GM12878 (cell line): ENCODE measurements around the gene NAA10. TPM values are rescaled to one million over a fixed set of nuclear protein-coding genes. Genes with fewer than 3 reads are reported as not detected.
A peak's percentile ranks its signal among the peaks of the same experiment; 100 is the strongest.

Experiments
- CBX3 ChIP-seq: fragments of 200-600 bp; sonication (generic); IDR thresholded peaks from 2 replicates; pipeline ENCODE4 v1.6.1; 2016; ENCODE audit warnings: low read depth, borderline replicate concordance
- CHD4 ChIP-seq: fragments of 200-600 bp; sonication (generic); IDR thresholded peaks from 2 replicates; pipeline ENCODE4 v1.6.1; 2016; ENCODE audit warnings: mild to moderate bottlenecking
- CREM ChIP-seq: IDR thresholded peaks from 2 replicates; pipeline ENCODE4 v1.6.1; 2014; ENCODE audit warnings: antibody characterized with exemption, low read depth
- ETV6 ChIP-seq, 2 experiments: fragments of 450-650 bp in 1 of 2; IDR thresholded peaks in 1 of 2; conservative IDR thresholded peaks in 1 of 2; 2 replicates each; pipeline ENCODE4 v1.6.1; 2014; ENCODE audit warnings: antibody characterized with exemption in 1 of 2, borderline replicate concordance in 1 of 2, low read depth in 1 of 2, mild to moderate bottlenecking in 1 of 2, moderate library complexity in 1 of 2
- FOXK2 ChIP-seq: fragments of 450-650 bp; IDR thresholded peaks from 2 replicates; pipeline ENCODE4 v1.6.1; 2017; ENCODE audit warnings: mild to moderate bottlenecking, moderate library complexity
- FOXM1 ChIP-seq: IDR thresholded peaks from 2 replicates; pipeline ENCODE4 v1.6.1; 2012; ENCODE audit warnings: low read depth, mild to moderate bottlenecking, inconsistent platforms, low read length, moderate library complexity
- GATAD2B ChIP-seq: fragments of 450-650 bp; conservative IDR thresholded peaks from 2 replicates; pipeline ENCODE4 v1.6.1; 2017; ENCODE audit warnings: low read depth, mild to moderate bottlenecking, moderate library complexity
- MEF2A ChIP-seq: IDR thresholded peaks from 2 replicates; pipeline ENCODE4 v1.6.1; 2011; ENCODE audit warnings: low read depth, mild to moderate bottlenecking, low read length, moderate library complexity; ENCODE audit not compliant: insufficient read depth
- MXI1 ChIP-seq: fragments of 150-350 bp; IDR thresholded peaks from 2 replicates; pipeline ENCODE4 v1.6.1; 2011; ENCODE audit warnings: low read depth, mild to moderate bottlenecking, inconsistent platforms, low read length, improper control_type of control experiment
- NRF1 ChIP-seq: conservative IDR thresholded peaks from 2 replicates; pipeline ENCODE4 v1.6.1; 2011; ENCODE audit warnings: mild to moderate bottlenecking, low read depth, low read length, improper control_type of control experiment
- PML ChIP-seq: IDR thresholded peaks from 2 replicates; pipeline ENCODE4 v1.6.1; 2012; ENCODE audit warnings: low read length, inconsistent platforms
- RAD51 ChIP-seq: fragments of 450-650 bp; IDR thresholded peaks from 2 replicates; pipeline ENCODE4 v1.6.1; 2016; ENCODE audit warnings: moderate library complexity, mild to moderate bottlenecking, inconsistent platforms
- RB1 ChIP-seq: fragments of 450-650 bp; formaldehyde crosslinking; IDR thresholded peaks from 2 replicates; pipeline ENCODE4 v1.6.1; 2017; ENCODE audit warnings: mild to moderate bottlenecking, borderline replicate concordance
- RBBP5 ChIP-seq: fragments of 200-600 bp; sonication (generic); conservative IDR thresholded peaks from 2 replicates; pipeline ENCODE4 v1.6.1; 2016
- RCOR1 ChIP-seq: conservative IDR thresholded peaks from 2 replicates; pipeline ENCODE4 v1.6.1; 2012; ENCODE audit warnings: low read depth, low read length, improper control_type of control experiment
- YY1 ChIP-seq: IDR thresholded peaks from 2 replicates; pipeline ENCODE4 v1.6.1; 2011; ENCODE audit warnings: low read depth, mild to moderate bottlenecking, low read length
- polyA plus RNA-seq, 11 experiments: library from polyadenylated mRNA; depleted of rRNA in 4 of 11; unstranded in 6 of 11; stranded (reverse) in 5 of 11; fragments of >200 nt; fragmentation: Nextera tagmentation in 4 of 11; fragmentation: Illumina TruSeq in 1 of 11; extraction: Ambion mirVana in 4 of 11; extraction: Trizol in 1 of 11; gene quantifications; 1 replicate in 1 of 11; 2 replicates in 10 of 11; pipeline versions ENCODE4 v1.2.1 to v1.2.3, GENCODE V29; 2011 to 2016; ENCODE audit warnings: inconsistent platforms in 2 of 11, missing spikeins in 2 of 11, low read depth in 1 of 11
- total RNA-seq, 4 experiments: library from RNA; depleted of rRNA in 3 of 4; stranded (reverse); fragments of >200 nt in 3 of 4; fragmentation: Illumina TruSeq in 1 of 4; extraction: Trizol in 1 of 4; gene quantifications; 2 replicates each; pipeline versions ENCODE4 v1.2.1 to v1.2.3, GENCODE V29; 2013 to 2021
- TF ChIP-seq, protein P1 (sequence below): fragments of 450-650 bp; IDR thresholded peaks from 2 replicates; pipeline ENCODE4 v1.6.1; 2016; ENCODE audit warnings: mild to moderate bottlenecking, moderate library complexity, borderline replicate concordance
- TF ChIP-seq, protein P2 (sequence below): fragments of 450-650 bp; formaldehyde crosslinking; IDR thresholded peaks from 2 replicates; pipeline ENCODE4 v1.4.0; 2020; ENCODE audit warnings: mild to moderate bottlenecking, moderate library complexity

The NAA10 gene
- total and polyA plus RNA-seq, 10 of the 15 experiments (the other 5 are each of a cell fraction or from before 2014, with no cell fraction given) = 7.9 to 212 (median 98.9) TPM

- TF ChIP-seq, protein P1, sequence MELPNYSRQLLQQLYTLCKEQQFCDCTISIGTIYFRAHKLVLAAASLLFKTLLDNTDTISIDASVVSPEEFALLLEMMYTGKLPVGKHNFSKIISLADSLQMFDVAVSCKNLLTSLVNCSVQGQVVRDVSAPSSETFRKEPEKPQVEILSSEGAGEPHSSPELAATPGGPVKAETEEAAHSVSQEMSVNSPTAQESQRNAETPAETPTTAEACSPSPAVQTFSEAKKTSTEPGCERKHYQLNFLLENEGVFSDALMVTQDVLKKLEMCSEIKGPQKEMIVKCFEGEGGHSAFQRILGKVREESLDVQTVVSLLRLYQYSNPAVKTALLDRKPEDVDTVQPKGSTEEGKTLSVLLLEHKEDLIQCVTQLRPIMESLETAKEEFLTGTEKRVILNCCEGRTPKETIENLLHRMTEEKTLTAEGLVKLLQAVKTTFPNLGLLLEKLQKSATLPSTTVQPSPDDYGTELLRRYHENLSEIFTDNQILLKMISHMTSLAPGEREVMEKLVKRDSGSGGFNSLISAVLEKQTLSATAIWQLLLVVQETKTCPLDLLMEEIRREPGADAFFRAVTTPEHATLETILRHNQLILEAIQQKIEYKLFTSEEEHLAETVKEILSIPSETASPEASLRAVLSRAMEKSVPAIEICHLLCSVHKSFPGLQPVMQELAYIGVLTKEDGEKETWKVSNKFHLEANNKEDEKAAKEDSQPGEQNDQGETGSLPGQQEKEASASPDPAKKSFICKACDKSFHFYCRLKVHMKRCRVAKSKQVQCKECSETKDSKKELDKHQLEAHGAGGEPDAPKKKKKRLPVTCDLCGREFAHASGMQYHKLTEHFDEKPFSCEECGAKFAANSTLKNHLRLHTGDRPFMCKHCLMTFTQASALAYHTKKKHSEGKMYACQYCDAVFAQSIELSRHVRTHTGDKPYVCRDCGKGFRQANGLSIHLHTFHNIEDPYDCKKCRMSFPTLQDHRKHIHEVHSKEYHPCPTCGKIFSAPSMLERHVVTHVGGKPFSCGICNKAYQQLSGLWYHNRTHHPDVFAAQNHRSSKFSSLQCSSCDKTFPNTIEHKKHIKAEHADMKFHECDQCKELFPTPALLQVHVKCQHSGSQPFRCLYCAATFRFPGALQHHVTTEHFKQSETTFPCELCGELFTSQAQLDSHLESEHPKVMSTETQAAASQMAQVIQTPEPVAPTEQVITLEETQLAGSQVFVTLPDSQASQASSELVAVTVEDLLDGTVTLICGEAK = peak; percentile 49; the same call in 1 of the 2 replicates
- TF ChIP-seq RBBP5 (no peak), RCOR1 (no peak), PML (0 out of 2 replicates have a peak, but pooled peaks have one; percentile 46), CREM (no peak), CHD4 (no peak), CBX3 (no peak), RB1 (peak; percentile 26; the same call in 1 of the 2 replicates), NRF1 (peak; percentile 49; the same call in 1 of the 2 replicates), MEF2A (no peak), FOXK2 (no peak), ETV6 (conservative IDR thresholded peaks at IDR 0.05 in 1 of 2, IDR thresholded peaks at IDR 0.05 in 1 of 2; ENCODE audit: borderline replicate concordance in 1 of 2, low read depth in 1 of 2) (no peak), FOXM1 (no peak), MXI1 (peak; percentile 74), RAD51 (peak; percentile 79; the same call in 1 of the 2 replicates), GATAD2B (0 out of 2 replicates have a peak, but pooled peaks have one; percentile 65), YY1 (0 out of 2 replicates have a peak, but pooled peaks have one; percentile 24)
- TF ChIP-seq, protein P2, sequence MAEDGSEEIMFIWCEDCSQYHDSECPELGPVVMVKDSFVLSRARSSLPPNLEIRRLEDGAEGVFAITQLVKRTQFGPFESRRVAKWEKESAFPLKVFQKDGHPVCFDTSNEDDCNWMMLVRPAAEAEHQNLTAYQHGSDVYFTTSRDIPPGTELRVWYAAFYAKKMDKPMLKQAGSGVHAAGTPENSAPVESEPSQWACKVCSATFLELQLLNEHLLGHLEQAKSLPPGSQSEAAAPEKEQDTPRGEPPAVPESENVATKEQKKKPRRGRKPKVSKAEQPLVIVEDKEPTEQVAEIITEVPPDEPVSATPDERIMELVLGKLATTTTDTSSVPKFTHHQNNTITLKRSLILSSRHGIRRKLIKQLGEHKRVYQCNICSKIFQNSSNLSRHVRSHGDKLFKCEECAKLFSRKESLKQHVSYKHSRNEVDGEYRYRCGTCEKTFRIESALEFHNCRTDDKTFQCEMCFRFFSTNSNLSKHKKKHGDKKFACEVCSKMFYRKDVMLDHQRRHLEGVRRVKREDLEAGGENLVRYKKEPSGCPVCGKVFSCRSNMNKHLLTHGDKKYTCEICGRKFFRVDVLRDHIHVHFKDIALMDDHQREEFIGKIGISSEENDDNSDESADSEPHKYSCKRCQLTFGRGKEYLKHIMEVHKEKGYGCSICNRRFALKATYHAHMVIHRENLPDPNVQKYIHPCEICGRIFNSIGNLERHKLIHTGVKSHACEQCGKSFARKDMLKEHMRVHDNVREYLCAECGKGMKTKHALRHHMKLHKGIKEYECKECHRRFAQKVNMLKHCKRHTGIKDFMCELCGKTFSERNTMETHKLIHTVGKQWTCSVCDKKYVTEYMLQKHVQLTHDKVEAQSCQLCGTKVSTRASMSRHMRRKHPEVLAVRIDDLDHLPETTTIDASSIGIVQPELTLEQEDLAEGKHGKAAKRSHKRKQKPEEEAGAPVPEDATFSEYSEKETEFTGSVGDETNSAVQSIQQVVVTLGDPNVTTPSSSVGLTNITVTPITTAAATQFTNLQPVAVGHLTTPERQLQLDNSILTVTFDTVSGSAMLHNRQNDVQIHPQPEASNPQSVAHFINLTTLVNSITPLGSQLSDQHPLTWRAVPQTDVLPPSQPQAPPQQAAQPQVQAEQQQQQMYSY (CRISPR knock-in tag) = no peak
Observed at GRCh38 chrX:153927922-153928760, 6.7 kb downstream of the NAA10 start (continued).
